HL-60 (cell line): ENCODE results near the gene ZFAND6.
A peak's percentile ranks its signal among the peaks of the same experiment; 100 is the strongest.

Experiments used
- DNase-seq, 2 experiments: peaks; one replicate each; pipeline ENCODE4 v3.0.0-alpha.2; 2010 to 2020; ENCODE audit warnings: low read depth in 1 of 2, low spot score in 1 of 2
- H3K27ac ChIP-seq: fragments of 250-450 bp; sonication (Bioruptor Pico); replicated peaks from 2 replicates; pipeline ENCODE4 v1.5.1; 2020; ENCODE audit warnings: mild to moderate bottlenecking, moderate library complexity
- H3K27me3 ChIP-seq: fragments of 250-450 bp; sonication (Bioruptor Pico); 2 replicates; pipeline ENCODE4 v1.5.1; 2021; ENCODE audit warnings: mild to moderate bottlenecking, moderate library complexity; ENCODE audit not compliant: insufficient read depth, poor library complexity, severe bottlenecking
- H3K4me3 ChIP-seq: replicated peaks from 2 replicates; pipeline ENCODE4 v1.5.1; 2011; ENCODE audit warnings: mild to moderate bottlenecking, control low read depth, low read length; ENCODE audit not compliant: insufficient read depth
- CTCF ChIP-seq: IDR thresholded peaks from one replicate; pipeline ENCODE4 v1.5.1; 2011; ENCODE audit warnings: low read length, control low read depth, inconsistent platforms; ENCODE audit not compliant: insufficient read depth
- GABPA ChIP-seq: IDR thresholded peaks from 2 replicates; pipeline ENCODE4 v1.6.1; 2012; ENCODE audit warnings: low read depth
- POLR2AphosphoS5 ChIP-seq: IDR thresholded peaks from 2 replicates; pipeline ENCODE4 v1.6.1; 2012; ENCODE audit warnings: low read depth
- REST ChIP-seq: IDR thresholded peaks from 2 replicates; pipeline ENCODE4 v1.6.1; 2012; ENCODE audit warnings: low read depth; ENCODE audit not compliant: insufficient replicate concordance
- SPI1 ChIP-seq: IDR thresholded peaks from 2 replicates; pipeline ENCODE4 v1.6.1; 2012; ENCODE audit warnings: low read depth, mild to moderate bottlenecking, borderline replicate concordance

The ZFAND6 gene

GRCh38 chr15:80159811-80160569 is 100.5 kb downstream of the ZFAND6 start:
- no peak for TF ChIP-seq REST
- TF ChIP-seq GABPA, result no peak
- no peak for TF ChIP-seq CTCF
- no peak for TF ChIP-seq SPI1
- no peak for TF ChIP-seq POLR2AphosphoS5
- Histone ChIP-seq H3K27me3 (no peaks in the 10 kb centered on the region), H3K27ac (peak overlapping the region; percentile 86), H3K4me3 (no peak overlapping the region)
- DNase-seq, result no peak

- no peak for TF ChIP-seq REST
- TF ChIP-seq POLR2AphosphoS5, result peak; percentile 83
- Histone ChIP-seq H3K4me3 (no peak overlapping the region), H3K27me3 (no peaks in the 10 kb centered on the region), H3K27ac (peak overlapping the region; percentile 86)
- peak; percentile 79 to 97 for DNase-seq
Measured at GRCh38 chr15:80160570-80161156, 101.2 kb downstream of the ZFAND6 start.

GRCh38 chr15:80161468-80162016 is 102.1 kb downstream of the ZFAND6 start:
- TF ChIP-seq REST, result no peak
- TF ChIP-seq CTCF, result no peak
- TF ChIP-seq POLR2AphosphoS5, result no peak
- TF ChIP-seq GABPA, result no peak
- TF ChIP-seq SPI1, result no peak
- H3K4me3 ChIP-seq, result no peak overlapping the region
- H3K27me3 ChIP-seq, result no peaks in the 10 kb centered on the region
- no peak for DNase-seq
- peak overlapping the region; percentile 86 for H3K27ac ChIP-seq
